Stimulated activated CD8-positive, alpha-beta memory T cell treated with anti-CD3 and anti-CD28 coated beads, Interleukin-7, amount 100 ng/mL, for 1 hour (primary cell): Measurements from ENCODE around the gene LRRTM2.

Experiments
- DNase-seq, 2 donors: peaks; one replicate each; pipeline ENCODE4 v3.0.0-alpha.2; 2020; ENCODE audit warnings: low read depth in 2 of 2

The LRRTM2 gene

DNA sequence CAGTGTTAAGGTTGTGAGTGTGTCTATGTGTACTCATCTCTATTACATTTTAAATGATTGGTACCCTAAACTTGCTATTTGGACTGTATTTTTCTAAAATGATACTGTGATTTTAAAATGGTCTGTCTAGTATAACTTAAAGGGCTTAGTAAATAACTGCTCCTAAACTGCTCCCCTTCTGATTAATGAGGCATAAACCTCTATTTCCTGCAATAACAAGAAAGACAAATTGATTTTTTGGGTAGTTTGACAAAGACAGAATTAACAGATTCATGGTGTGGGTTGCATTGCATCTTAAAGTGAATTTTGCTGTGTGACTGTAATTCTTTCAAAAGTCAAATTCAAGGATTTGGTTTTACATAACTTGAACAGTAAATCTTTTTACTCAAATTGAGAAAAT lies 8.1 kb upstream of the LRRTM2 start:
- no peak for DNase-seq

DNA sequence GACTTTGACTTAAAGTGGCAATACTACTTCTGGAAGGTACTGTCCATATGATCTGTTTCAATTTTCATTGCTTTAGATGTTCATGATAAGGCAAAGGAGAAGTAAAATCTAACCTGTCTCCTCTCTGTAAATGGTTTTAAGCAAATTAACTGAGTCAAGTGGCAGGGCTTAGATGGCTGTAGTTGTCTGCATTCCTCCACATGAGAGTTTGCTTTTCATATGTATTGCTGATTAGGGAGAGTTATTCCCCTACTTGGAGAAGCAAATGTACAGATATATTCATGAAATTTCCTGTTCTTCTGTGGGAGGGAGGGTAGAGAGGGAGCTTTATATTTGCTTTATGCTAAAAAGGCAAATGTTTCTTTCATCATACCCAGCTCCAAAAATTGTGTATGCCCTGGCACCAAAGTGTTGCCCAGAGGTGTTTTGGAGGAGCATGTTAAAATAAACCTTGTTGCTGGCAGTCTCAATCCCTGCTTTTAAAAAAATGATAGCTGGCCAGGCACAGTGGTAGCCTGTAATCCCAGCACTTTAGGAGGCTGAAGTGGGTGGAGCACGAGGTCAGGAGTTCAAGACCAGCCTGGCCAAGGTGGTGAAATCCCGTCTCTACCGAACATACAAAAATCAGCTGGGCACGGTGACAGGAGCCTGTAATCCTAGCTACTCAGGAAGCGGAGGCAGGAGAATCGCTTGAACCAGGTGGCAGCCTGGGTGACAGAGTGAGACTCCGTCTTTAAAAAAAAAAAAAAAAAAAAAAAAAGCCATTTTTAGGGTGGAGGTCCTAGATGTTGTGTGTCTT lies 3.5 kb upstream of the LRRTM2 start:
- no peak for DNase-seq

DNA sequence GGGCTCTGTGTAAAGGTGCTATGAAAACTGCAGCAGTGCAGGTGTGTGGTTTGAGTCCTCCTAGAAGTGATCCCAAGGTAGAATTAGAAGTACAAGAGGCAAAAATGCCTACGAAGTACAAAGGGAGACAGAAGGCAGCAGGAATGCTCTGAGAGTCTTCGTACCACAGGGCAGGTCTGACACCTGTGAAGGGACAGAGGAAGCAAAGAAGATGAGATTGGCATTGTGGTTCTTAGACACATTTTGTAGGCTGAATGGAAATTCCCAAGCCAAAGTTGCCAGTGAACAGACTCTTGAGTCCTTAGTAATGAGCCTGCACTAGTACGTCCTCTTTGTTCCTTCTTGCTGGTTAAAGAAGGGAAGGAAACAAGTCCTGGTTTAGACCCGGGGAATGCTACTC lies 1.7 kb upstream of the LRRTM2 start:
- no peak for DNase-seq

DNA sequence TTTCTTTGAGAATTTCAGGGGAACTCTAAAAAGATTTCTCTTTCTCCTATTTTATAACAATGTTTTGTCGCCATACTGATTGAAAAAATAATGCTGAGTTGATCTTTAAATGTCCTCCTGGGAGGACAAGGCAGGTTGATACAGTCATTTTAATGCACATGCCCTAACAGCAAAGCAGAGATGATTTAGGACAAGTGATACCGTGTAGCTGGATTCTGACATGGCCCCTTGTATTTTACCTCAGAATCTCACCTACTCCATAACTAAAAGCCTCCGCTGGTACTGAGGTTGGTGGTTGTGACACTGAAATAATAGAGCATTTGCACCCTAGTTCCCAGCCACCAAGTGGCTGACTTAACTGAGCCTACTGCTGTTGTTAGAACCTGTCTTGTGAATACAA lies 811 bp upstream of the LRRTM2 start:
- no peak for DNase-seq

DNA sequence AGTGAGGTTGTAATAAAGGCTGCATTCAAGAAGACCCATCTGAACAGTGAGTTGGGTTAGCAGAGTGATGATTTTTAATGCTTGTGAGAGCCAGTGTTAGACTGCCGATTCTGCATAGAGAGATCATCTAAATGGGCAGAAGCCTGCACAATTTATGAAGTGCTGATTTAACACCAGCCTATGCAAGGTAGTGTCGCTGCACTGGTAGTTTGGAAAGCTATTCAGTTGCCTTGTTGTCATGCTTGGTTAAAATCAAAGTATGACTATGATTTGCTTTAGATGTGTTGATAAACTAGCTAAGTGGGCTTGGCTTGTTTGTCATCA lies 379 bp upstream of the LRRTM2 start:
- no peak for DNase-seq

DNA sequence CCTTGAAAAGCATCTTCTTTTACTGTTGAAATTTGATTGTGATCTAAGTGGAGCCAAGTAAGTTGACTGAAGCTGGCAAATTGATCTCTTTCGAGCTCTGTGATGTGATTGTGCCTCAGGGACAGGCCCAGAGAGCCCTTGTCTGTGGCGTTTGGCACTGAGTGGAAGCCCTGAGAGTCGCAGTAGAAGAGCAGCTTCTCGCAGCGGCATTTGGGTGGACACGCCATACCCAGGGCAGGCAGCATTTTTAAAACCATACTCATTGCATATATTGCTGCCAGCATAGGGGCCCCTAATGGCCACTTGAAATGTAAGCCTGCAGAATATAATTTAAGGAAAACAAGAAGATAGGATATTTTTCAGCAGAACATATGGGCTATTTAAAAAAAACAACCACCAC lies 894 bp downstream of the LRRTM2 start:
- no peak for DNase-seq

DNA sequence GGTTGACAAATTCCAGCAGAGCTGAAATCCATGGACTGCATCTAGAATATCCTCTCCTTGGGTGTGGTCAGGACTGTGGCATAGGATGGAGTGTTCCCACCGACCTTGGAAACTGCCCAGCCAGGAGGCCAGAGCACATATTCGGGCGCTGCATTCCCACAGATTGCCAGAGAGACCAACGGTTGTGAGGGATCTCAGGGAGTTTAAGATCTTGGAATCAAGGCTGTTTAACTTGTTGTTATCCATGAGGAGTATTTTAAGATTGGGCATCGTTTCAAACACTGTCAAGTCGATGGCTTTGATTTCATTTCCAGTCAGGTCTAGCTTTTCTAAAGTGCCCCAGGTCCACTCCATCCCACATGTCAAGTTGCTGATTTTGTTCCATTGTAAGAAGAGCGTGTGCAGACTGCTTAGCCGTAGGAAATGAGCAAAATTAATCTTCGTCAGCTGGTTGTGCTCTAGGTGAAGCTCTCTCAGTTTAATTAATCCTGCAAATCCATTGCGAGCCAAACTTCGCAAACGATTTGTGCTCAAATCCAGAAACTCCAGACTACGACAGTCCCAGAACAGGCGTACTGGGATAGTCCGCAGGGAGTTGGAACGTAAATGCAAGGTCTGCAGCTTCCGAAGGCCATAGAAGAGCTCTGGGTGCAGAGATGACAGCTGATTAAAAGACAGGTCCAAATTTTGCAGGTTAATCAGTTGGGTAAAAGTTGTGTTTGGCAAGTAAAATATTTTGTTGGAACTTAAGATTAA lies 1.5 kb downstream of the LRRTM2 start:
- no peak for DNase-seq

DNA sequence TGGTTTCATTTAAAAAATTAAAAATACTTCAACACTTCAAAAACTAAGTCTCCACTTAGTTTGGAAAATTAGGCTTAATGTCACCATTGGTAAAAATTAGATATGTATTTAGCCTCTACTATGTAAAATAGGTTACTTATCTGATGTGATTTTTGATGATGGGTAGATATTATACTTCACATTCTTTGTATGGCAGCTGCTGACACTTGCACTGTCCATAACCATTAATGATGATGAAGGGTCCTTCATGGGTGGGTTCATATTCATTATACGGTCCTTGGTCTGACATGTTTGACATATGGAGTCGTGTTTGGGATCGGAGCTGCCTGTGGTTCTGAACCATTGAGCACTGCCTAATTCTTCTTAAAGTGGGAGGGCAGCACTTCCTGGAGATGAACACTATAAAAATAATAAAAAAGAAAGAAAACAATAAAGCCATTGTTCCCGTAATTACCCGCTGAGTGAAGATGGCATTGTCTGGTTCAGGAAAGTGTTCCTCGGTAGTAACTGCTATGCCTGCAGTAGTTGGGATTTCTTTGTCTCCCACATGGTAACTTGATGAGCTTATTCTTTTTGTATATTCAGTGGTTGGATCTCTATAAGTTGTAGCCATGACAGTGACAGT lies 2.2 kb downstream of the LRRTM2 start:
- no peak for DNase-seq

DNA sequence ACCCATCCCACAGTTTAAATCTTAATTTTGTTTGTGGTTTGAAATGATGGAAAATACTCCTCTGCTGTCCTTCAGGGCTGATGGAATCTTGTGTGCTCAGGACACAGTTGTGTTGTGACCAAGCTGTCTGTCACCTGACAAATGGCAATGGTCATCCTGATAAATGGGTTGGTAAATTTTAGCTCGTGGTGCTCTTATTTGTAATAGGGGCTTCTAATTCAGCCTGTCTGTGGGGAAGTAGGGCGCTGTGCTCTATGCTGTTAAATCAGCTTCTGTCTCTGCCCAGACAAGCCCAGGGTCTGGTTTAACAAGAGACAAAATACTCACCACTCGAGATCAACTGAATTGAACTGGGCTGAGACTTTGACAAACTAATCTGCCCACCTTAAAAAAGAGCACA lies 4.5 kb downstream of the LRRTM2 start:
- DNase-seq, result no peak

DNA sequence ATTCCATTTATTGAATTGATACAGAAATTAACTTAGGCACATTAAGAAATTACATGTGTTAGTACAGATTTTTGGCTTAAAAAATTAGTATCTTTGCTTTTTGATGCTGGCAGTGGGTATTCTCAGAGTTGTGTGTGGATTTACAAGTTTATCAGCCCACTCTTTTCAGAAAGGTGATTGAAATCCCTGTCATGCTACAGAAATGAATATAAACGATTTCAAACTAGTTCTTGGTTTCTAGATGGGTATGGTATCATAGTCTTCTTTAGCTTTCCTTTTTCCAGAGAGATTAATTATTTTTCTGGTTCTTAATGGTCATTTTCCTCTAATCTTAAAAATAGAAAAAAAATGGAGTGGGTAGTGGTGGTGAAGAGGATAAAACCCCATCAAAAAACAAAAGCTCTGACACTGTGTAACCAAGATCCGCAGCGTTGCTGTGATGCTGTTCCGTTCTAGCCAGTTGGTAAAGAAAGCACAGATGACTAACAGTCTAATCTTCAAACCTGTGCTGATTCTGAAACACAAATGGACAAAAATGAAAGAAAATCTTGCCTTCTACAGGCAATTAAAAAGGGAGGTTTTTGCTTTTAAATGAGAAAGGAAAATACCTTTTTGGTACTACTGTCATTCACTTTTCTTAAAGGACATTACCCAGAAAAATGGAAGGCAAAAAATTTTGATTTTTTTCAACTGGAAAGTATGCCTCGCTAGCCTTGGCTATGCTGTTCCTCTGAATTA lies 5.2 kb downstream of the LRRTM2 start:
- DNase-seq, result no peak

DNA sequence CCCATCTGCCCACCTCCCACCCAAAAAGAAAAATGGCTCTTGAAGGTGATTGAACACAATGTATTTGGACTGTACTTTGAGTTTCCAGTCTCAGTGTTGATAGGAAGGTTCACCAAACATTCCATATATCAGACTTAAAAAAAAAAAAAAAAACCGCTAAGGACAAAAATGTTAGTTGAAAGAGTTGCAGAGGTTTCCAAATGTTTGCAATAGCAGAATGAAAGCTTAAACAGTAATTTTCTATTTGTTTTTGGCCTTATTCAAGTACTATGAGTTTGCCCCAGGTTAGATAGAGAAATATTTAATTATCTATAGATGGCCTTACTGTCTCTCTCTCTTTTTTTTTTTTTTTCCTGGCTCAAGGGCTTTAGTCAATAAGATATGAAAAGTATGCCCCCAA lies 6.1 kb downstream of the LRRTM2 start:
- no peak for DNase-seq

DNA sequence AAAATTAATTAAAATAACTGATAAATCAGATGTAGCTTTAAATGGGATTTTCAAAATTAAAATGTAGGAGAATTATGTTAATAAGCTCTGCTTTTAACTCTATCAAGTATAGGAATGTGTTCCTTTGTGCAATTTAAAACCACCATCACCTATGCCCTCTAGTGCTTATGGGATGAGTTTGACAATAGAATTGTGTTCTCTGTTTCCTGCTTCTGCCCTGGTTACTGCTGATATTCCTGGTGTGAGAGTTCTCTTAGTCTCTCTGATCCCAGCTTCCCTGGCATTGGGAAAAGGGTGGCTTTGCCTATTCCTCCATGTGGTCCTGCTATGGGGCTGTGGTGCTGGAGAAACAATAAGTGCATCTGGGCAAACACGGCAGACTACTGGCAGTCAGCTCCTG lies 8.1 kb downstream of the LRRTM2 start:
- no peak for DNase-seq

DNA sequence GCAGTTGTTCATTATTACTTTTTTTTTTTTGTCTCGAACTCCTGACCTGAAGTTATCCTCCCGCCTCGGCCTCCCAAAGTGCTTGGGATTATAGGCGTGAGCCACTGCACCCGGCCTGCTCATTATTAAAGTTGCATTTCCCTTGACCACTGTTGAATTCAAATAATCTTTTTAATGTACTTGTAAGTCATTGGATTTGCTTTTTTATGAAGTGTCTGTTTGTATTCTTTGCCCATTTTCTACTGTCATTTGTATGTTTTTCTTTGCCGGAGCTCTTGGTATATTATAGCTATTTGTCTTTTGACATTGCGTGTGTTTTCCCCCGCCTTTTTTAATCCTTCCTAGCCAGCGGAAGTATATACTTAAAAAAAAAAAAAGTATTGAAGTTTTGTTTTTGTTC lies 22.0 kb downstream of the LRRTM2 start:
- DNase-seq, result no peak

DNA sequence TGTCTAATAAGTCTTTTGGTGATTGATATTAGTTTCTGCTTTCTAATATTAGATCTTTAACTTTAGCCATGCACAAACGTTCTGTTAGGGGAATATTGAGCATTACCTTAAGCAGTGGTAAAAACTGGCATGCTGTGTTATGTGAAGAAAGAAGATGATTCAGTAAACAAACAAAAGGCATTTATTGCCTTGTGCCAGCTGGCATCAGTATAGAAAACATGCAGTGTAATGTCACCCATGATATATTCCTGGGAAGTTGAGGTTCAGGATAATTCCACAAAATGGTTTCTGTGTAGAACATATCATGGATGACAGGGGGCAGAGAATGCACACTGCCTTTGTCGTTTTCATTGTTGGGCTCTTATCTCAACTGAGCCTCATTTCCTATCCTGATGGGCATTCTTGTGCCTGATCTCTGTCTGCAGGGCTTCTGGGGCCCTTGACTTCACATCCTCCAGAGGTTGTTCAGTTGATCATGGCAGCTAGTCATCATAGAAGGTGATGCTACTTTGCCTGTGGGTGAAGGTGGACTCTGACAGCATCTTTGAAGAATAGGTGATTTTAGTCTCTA lies 24.2 kb downstream of the LRRTM2 start:
- no peak for DNase-seq

DNA sequence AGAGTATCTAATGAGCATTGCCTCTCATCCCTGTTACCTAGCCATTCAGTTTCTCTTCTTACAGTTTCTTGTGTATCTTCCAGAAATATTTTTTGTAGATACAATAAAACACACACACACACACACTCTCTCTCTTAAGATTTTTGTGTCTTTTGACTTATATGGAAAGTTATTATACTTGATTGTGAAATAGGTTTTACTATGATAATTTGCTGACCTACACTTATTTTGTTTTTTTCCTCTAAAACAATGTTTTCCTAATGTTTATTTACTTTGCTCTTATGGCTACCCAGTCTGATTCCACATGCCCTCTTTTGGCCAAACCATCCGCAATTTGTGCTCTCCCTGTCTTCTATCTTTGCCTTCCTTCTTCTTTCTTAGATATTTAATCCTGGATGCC lies 25.3 kb downstream of the LRRTM2 start:
- DNase-seq, result no peak

DNA sequence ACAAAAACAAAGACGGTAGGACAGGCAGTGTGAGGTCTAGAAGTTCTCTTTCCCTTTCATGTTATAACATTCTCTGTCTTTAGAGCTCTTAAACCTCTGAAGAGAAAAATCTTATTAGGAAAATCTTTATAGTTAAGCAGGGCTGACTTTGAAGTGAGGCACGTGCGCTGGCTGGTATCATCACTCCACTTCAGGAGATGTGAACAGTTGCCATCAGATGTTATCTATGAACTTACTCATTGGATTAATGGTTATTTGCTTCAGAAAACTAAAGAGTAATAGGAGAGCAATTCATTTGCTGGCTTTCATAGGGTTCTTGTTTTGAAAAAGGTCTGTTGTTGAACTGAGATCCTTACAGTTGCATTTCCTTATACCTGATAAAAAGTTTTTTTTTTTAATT lies 25.7 kb downstream of the LRRTM2 start:
- no peak for DNase-seq

DNA sequence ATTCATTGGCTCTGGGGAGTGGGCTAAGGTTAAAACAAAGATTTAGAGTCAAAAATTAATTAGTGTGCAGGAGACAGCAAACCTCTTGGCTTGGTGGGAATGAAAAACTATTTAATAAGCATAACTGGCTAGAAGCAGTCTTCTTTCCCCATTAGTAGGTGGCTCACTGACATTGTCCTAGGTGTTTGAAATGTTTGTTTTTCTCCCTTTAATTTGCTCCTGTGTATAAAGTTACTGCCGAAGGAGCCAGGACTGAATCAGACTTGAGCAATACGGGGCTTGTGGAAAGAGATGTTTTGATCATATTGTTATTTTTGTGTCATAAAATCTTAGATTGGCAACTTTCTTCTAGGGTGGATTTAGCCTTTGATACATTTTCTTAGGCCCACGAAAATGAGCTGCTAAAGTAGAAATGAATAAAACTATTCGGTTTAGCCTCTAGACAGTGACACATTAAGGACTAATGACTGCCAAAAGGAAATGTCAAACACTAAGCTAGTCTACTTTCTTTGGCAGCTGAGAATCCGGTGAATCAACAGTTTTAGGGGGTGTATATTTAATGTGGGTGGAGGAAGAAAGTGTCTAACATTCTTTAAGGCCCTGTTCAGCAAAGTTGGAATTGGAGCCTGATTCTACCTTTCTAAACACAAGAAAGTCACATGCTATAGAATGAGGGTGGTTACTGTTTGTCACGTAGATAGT lies 30.2 kb downstream of the LRRTM2 start:
- no peak for DNase-seq

DNA sequence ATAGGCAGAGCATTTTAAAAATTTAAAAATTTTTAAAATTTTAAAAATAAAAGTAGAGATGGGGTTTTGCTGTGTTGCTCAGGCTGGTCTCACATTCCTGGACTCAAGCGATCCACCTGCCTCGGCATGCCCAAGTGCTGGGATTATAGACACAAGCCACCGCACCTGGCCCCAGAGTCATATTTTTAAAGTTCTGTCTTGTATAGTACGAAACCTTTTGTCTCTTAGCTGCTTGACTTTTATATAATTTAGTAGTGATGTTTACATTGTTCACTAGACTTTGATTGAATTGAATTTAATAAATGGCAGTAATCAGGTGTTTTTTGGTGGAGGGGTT lies 31.0 kb downstream of the LRRTM2 start:
- no peak for DNase-seq

DNA sequence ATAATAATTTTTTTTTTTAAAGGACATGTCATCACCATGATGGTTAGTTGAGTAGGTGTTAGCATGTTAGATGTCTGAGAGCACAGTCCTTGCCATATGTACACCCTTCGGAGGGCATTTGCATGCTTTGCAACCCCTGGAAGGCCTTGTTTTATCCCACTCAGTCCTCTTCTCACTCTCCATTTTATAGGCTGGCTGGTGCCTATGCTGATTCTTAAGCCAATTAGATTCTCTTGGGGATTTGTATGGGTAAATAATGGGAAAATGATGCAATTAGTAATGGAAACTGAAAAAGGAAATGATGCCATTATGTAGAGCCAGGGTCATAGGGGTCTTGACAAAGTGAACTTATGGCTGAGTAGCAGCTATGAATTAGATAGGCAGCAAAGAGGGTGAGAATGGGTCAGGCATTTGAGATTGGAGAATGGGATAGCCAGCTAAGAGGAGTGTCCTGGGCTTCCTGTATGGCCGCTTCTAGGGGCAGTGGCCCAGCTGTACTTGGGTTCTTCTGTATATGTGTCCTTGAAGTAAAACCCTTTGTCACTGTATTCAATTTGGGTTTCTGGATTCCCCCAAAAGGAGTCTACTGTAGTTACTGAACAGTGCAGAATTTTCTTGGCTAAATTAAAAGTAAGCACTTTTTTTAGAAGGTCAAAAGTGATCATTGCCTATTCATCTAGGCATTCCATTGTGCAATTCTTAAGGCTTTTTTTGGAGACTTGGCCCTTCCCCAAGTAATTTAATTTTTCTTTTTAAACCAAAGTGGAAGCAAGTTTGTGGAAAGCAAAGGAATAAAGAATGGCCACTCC lies 31.6 kb downstream of the LRRTM2 start:
- DNase-seq, result no peak

DNA sequence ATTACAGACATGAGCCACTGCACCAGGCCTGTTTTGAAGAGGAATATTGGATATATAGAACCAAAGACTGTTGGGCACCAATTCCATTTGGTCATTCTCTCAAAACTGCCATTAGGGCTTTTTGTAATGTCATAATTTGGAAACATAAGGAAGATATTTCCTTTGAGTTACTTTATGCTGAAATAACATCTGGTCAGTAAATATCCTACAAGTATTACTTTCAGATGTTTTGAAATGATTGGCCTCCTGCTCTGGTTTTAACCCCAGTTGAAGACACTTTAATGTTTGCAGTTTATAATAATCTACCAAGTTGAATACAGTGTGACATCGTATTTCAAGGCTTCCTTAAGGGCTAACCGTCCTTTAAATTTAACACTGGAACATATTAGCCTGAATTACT lies 33.6 kb downstream of the LRRTM2 start:
- no peak for DNase-seq

DNA sequence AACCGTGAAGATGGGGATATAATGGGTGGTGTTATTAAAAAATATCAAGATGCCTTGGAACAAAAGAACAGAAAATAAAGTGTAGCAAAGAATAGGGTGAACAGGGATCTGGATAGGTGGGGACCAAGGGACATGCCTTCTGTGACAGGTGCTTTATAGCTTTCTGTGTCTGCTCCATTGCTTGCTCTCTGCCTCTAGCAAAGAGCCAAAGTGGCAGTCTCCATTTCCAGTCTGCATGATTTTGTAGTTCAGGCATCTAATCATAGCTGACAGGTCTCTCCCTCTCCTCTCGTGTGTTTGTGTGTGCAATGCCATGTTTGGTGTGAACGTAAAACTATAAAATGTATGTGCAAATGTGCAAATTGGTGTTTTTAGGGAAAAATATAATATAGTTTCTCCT lies 35.0 kb downstream of the LRRTM2 start:
- DNase-seq, result no peak
